Right lung (tissue), 5 donors: Measurements from ENCODE around the gene MRPL14. TPM values are rescaled to one million over a fixed set of nuclear protein-coding genes. Genes with fewer than 3 reads are reported as not detected.

Experiments used
- DNase-seq, 2 donors: peaks; one replicate each; pipeline ENCODE4 v3.0.0-alpha.2; 2013
- polyA plus RNA-seq, 5 donors: library from polyadenylated mRNA; unstranded; fragments of 120-200 nt; gene quantifications; one replicate each; pipeline versions ENCODE4 v1.2.1 to v1.2.3, GENCODE V29; 2013; ENCODE audit warnings: inconsistent platforms in 1 of 5, low replicate concordance in 1 of 5; ENCODE audit not compliant: insufficient read length in 5 of 5, insufficient read depth in 1 of 5

MRPL14 gene
- polyA plus RNA-seq, 5 donors = 28.3 to 43.0 (median 37.2) TPM

GRCh38 chr6:44067173-44068139 lies 59.8 kb downstream of the MRPL14 start:
- no peak for DNase-seq

GRCh38 chr6:44066394-44067172 lies 60.7 kb downstream of the MRPL14 start:
- no peak for DNase-seq

- DNase-seq = no peak
These were observed 61.7 kb downstream of the MRPL14 start for GRCh38 chr6:44065443-44066140.

- DNase-seq = no peak
These were observed 62.3 kb downstream of the MRPL14 start for GRCh38 chr6:44064948-44065272.

- no peak for DNase-seq
These were observed 62.9 kb downstream of the MRPL14 start for GRCh38 chr6:44064089-44064947.

GRCh38 chr6:44063561-44064059 lies 63.6 kb downstream of the MRPL14 start:
- DNase-seq = no peak

Other genes starting within 250 kb of the MRPL14 start
- 10 to 100 TPM; 26.0 to 38.2 (median 29.5) TPM for gene TMEM63B, start 102 bp upstream of the MRPL14 start, polyA plus RNA-seq
- under 1 TPM; 0.06 to 0.26 (median 0.12) TPM for gene CAPN11, start 31.4 kb upstream of the MRPL14 start, polyA plus RNA-seq
- gene MYMX, start 89.5 kb upstream of the MRPL14 start, polyA plus RNA-seq = 1 to 10 TPM in 2 of 5 donors, under 1 TPM in 3; 0.37 to 1.8 (median 0.70) TPM
- gene SLC29A1, start 96.1 kb upstream of the MRPL14 start, polyA plus RNA-seq = 10 to 100 TPM; 21.9 to 33.2 (median 26.2) TPM
- gene HSP90AB1, start 119.6 kb upstream of the MRPL14 start, polyA plus RNA-seq = 1,000 to 10,000 TPM; 1,058 to 1,493 (median 1,212) TPM
- gene SLC35B2, start 130.1 kb upstream of the MRPL14 start, polyA plus RNA-seq = 10 to 100 TPM; 38.9 to 49.0 (median 43.2) TPM
- gene NFKBIE, start 138.1 kb upstream of the MRPL14 start, polyA plus RNA-seq = 10 to 100 TPM in 2 of 5 donors, 1 to 10 TPM in 3; 7.2 to 10.1 (median 8.5) TPM
- gene TMEM151B, start 143.0 kb upstream of the MRPL14 start, polyA plus RNA-seq = 1 to 10 TPM in 1 of 5 donors, under 1 TPM in 4; 0.38 to 1.2 (median 0.91) TPM
- 10 to 100 TPM; 14.2 to 17.4 (median 16.5) TPM for gene AARS2, start 185.9 kb upstream of the MRPL14 start, polyA plus RNA-seq
- 1 to 10 TPM in 1 of 5 donors, under 1 TPM in 3, not detected in 1; 0.53 to 1.2 (median 0.75) TPM for gene SPATS1, start 215.2 kb upstream of the MRPL14 start, polyA plus RNA-seq